Keratinocyte (primary cell): ENCODE results near the gene IL9R. TPM values are rescaled to one million over a fixed set of nuclear protein-coding genes. Genes with fewer than 3 reads are reported as not detected.

Experiments
- DNase-seq: peaks from one replicate; pipeline ENCODE4 v3.0.0-alpha.2; 2011; ENCODE audit warnings: low read depth, missing footprints, low spot score
- FAIRE-seq: peaks from 2 replicates; lab custom pipeline; 2011; peaks lifted over from hg19 to GRCh38; lab: Jason Lieb, UNC
- H2AFZ ChIP-seq: 2 replicates; pipeline ENCODE4 v1.6.0; 2012; ENCODE audit warnings: low read length, control low read depth, inconsistent platforms; ENCODE audit not compliant: control insufficient read depth
- H3K27ac ChIP-seq: 2 replicates; pipeline ENCODE4 v1.5.1; 2011; ENCODE audit warnings: low read length; ENCODE audit not compliant: control insufficient read depth, insufficient read depth
- H3K27me3 ChIP-seq: 3 replicates; pipeline ENCODE4 v1.6.0; 2011; ENCODE audit warnings: low read length; ENCODE audit not compliant: control insufficient read depth, insufficient read depth; ENCODE audit errors: extremely low read depth
- H3K36me3 ChIP-seq, 2 experiments: 2 replicates in 1 of 2; 3 replicates in 1 of 2; pipeline ENCODE4 v1.5.1; 2011; ENCODE audit warnings: low read length in 2 of 2, mild to moderate bottlenecking in 1 of 2; ENCODE audit not compliant: control insufficient read depth in 2 of 2, insufficient read depth in 2 of 2; ENCODE audit errors: extremely low read depth in 1 of 2
- H3K4me1 ChIP-seq: 3 replicates; pipeline ENCODE4 v1.5.1; 2011; ENCODE audit warnings: low read length; ENCODE audit not compliant: control insufficient read depth, insufficient read depth; ENCODE audit errors: extremely low read depth
- H3K4me2 ChIP-seq: 3 replicates; pipeline ENCODE4 v1.6.0; 2011; ENCODE audit warnings: low read depth, low read length; ENCODE audit not compliant: control insufficient read depth, insufficient read depth; ENCODE audit errors: extremely low read depth
- H3K4me3 ChIP-seq, 3 experiments: fragments of 200-600 bp in 1 of 3; sonication (generic) in 1 of 3; 2 replicates in 2 of 3; 3 replicates in 1 of 3; pipeline ENCODE4 v1.5.1; 2011 to 2016; ENCODE audit warnings: low read length in 3 of 3, mild to moderate bottlenecking in 3 of 3, control low read depth in 2 of 3, inconsistent platforms in 1 of 3, low read depth in 1 of 3, mixed read lengths in 1 of 3, mixed run types in 1 of 3, moderate library complexity in 1 of 3; ENCODE audit not compliant: control insufficient read depth in 2 of 3, insufficient read depth in 2 of 3; ENCODE audit errors: extremely low read depth in 1 of 3
- H3K79me2 ChIP-seq: 2 replicates; pipeline ENCODE4 v1.6.0; 2012; ENCODE audit warnings: low read length; ENCODE audit not compliant: control insufficient read depth, insufficient read depth
- H3K9ac ChIP-seq: 3 replicates; pipeline ENCODE4 v1.6.0; 2011; ENCODE audit warnings: low read length; ENCODE audit not compliant: control insufficient read depth, insufficient read depth; ENCODE audit errors: extremely low read depth
- H3K9me1 ChIP-seq: 3 replicates; pipeline ENCODE4 v1.6.0; 2011; ENCODE audit warnings: low read length; ENCODE audit not compliant: control insufficient read depth, insufficient read depth; ENCODE audit errors: extremely low read depth
- H3K9me3 ChIP-seq: 2 replicates; pipeline ENCODE4 v1.5.1; 2012; ENCODE audit warnings: low read depth, low read length; ENCODE audit not compliant: control insufficient read depth
- H4K20me1 ChIP-seq: 3 replicates; pipeline ENCODE4 v1.6.0; 2011; ENCODE audit warnings: low read length; ENCODE audit not compliant: control insufficient read depth, insufficient read depth; ENCODE audit errors: extremely low read depth
- CTCF ChIP-seq, 3 experiments: IDR thresholded peaks in 1 of 3; conservative IDR thresholded peaks in 1 of 3; optimal IDR thresholded peaks in 1 of 3; 2 replicates in 2 of 3; 3 replicates in 1 of 3; pipeline versions ENCODE3 to v1.5.1; 2011; ENCODE audit warnings: low read length in 3 of 3, mild to moderate bottlenecking in 3 of 3, moderate library complexity in 2 of 3, control low read depth in 1 of 3, inconsistent platforms in 1 of 3; ENCODE audit not compliant: insufficient read depth in 2 of 3; ENCODE audit errors: extremely low read depth in 1 of 3
- EZH2 ChIP-seq: IDR thresholded peaks from one replicate; pipeline ENCODE4 v1.6.1; 2012; ENCODE audit warnings: inconsistent platforms, mild to moderate bottlenecking, low read length, moderate library complexity
- dilution Hi-C: fragments of 300-500 bp; cut with MboI; formaldehyde crosslinking; loops from one replicate; pipeline ENCODE4 v1.7.0; 2020; ENCODE audit warnings: low sequenced_read_pairs; ENCODE audit not compliant: extremely low pct_ligation_motif_present
- polyA plus RNA-seq, 5 experiments: library from polyadenylated mRNA; depleted of rRNA in 3 of 5; stranded (reverse) in 3 of 5; stranded (forward) in 1 of 5; unstranded in 1 of 5; fragments of >200 nt; gene quantifications; 1 replicate in 1 of 5; 2 replicates in 3 of 5; 3 replicates in 1 of 5; pipeline versions ENCODE4 v1.2.1 to v1.2.3, GENCODE V29; 2011 to 2012; ENCODE audit warnings: missing spikeins in 2 of 5, low read depth in 1 of 5, low replicate concordance in 1 of 5

Gene IL9R
- polyA plus RNA-seq, 1 donor (not counting 4 experiments of a cell fraction or from before 2014, with no cell fraction given) = 0.45 TPM

GRCh38 chrX:155956649-155957048 lies 40.8 kb upstream of the IL9R start:
- H3K4me1 ChIP-seq = no peaks in the 10 kb centered on the region
- H3K4me2 ChIP-seq = no peak overlapping the region
- no peaks in the 10 kb centered on the region for H3K36me3 ChIP-seq
- H3K9me1 ChIP-seq = no peaks in the 10 kb centered on the region
- DNase-seq (no peak), FAIRE-seq (no peak)
- no peak overlapping the region for H3K27ac ChIP-seq
- dilution Hi-C loops = no loop called here
- H4K20me1 ChIP-seq = no peaks in the 10 kb centered on the region
- H3K4me3 ChIP-seq = no peak overlapping the region
- H3K9ac ChIP-seq = no peak overlapping the region
- H3K9me3 ChIP-seq = no peaks in the 10 kb centered on the region
- TF ChIP-seq CTCF (optimal IDR thresholded peaks at IDR 0.05 in 1 of 3, IDR thresholded peaks at IDR 0.05 in 1 of 3, conservative IDR thresholded peaks at IDR 0.05 in 1 of 3; ENCODE audit: extremely low read depth in 1 of 3, insufficient read depth in 2 of 3, low read length in 3 of 3) = no peak
- no peak for TF ChIP-seq EZH2
- no peaks in the 10 kb centered on the region for H3K27me3 ChIP-seq
- H3K79me2 ChIP-seq = no peaks in the 10 kb centered on the region
- no peak overlapping the region for H2AFZ ChIP-seq

GRCh38 chrX:155957843-155958242 lies 39.7 kb upstream of the IL9R start:
- Histone ChIP-seq H4K20me1 (no peaks in the 10 kb centered on the region), H3K4me1 (no peaks in the 10 kb centered on the region), H3K9me3 (no peaks in the 10 kb centered on the region), H3K4me3 (no peak overlapping the region), H3K4me2 (no peak overlapping the region), H3K79me2 (no peaks in the 10 kb centered on the region), H3K27me3 (no peaks in the 10 kb centered on the region), H3K27ac (no peak overlapping the region), H3K9ac (no peak overlapping the region), H3K36me3 (no peaks in the 10 kb centered on the region), H3K9me1 (no peaks in the 10 kb centered on the region), H2AFZ (no peak overlapping the region)
- FAIRE-seq (no peak), DNase-seq (no peak)
- dilution Hi-C loops = no loop called here
- TF ChIP-seq CTCF (optimal IDR thresholded peaks at IDR 0.05 in 1 of 3, IDR thresholded peaks at IDR 0.05 in 1 of 3, conservative IDR thresholded peaks at IDR 0.05 in 1 of 3; ENCODE audit: extremely low read depth in 1 of 3, insufficient read depth in 2 of 3, low read length in 3 of 3) (no peak), EZH2 (no peak)
